ENCODE data around the gene LCLAT1.

DNA sequence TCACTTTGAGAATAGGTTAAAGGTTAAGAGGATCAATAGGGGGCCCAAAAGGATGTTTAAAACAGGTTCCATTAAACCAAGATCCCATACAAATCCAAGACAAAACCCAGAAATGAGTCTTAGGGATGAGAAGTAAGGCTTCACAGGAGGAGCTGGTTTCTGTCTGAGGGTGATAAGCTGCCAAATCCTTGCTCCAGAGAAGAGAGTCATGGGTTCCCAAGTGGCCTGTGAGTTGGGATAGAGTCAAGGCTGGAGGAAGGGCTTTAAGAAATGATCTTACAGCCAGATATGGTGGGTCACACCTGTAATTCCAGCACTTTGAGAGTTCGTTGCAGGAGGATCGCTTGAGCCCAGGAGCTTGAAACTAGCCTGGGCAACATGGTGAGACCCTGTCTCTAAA is 40.2 kb upstream of the LCLAT1 start:
- TF ChIP-seq, protein P1, sequence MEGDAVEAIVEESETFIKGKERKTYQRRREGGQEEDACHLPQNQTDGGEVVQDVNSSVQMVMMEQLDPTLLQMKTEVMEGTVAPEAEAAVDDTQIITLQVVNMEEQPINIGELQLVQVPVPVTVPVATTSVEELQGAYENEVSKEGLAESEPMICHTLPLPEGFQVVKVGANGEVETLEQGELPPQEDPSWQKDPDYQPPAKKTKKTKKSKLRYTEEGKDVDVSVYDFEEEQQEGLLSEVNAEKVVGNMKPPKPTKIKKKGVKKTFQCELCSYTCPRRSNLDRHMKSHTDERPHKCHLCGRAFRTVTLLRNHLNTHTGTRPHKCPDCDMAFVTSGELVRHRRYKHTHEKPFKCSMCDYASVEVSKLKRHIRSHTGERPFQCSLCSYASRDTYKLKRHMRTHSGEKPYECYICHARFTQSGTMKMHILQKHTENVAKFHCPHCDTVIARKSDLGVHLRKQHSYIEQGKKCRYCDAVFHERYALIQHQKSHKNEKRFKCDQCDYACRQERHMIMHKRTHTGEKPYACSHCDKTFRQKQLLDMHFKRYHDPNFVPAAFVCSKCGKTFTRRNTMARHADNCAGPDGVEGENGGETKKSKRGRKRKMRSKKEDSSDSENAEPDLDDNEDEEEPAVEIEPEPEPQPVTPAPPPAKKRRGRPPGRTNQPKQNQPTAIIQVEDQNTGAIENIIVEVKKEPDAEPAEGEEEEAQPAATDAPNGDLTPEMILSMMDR (conservative IDR thresholded peaks at IDR 0.05; ENCODE audit: low read length) = no peak
- TF ChIP-seq EZH2phosphoT487 (IDR thresholded peaks at IDR 0.05; ENCODE audit: borderline replicate concordance, low read depth, low read length) = no peak

Measured in OCI-LY7 (cell line).